Cardiac muscle cell (in vitro differentiated cells and primary cell): ENCODE results near the gene ZNF44. TPM values are rescaled to one million over a fixed set of nuclear protein-coding genes. Genes with fewer than 3 reads are reported as not detected.
A peak's percentile ranks its signal among the peaks of the same experiment; 100 is the strongest.

Experiments
- DNase-seq, 2 donors: peaks; one replicate each; pipeline versions ENCODE4 v3.0.0 to v3.0.0-alpha.2; 2010 to 2017; ENCODE audit warnings: low read depth in 1 of 2, low spot score in 1 of 2
- H3K27ac ChIP-seq: fragments of 200-600 bp; sonication (generic); 2 replicates; pipeline ENCODE4 v1.5.1; 2016
- H3K27me3 ChIP-seq: fragments of 200-600 bp; sonication (generic); 2 replicates; pipeline ENCODE4 v1.6.0; 2016; ENCODE audit warnings: control low read depth
- H3K36me3 ChIP-seq: fragments of 200-600 bp; sonication (generic); 2 replicates; pipeline ENCODE4 v1.5.1; 2016; ENCODE audit warnings: control low read depth
- H3K4me1 ChIP-seq: fragments of 200-600 bp; sonication (generic); 2 replicates; pipeline ENCODE4 v1.8.1; 2017; ENCODE audit warnings: low read depth, mild to moderate bottlenecking, mixed run types
- H3K4me3 ChIP-seq: fragments of 200-600 bp; sonication (generic); 2 replicates; pipeline ENCODE4 v1.5.1; 2016; ENCODE audit warnings: mild to moderate bottlenecking
- H3K9me3 ChIP-seq: fragments of 200-600 bp; sonication (generic); 2 replicates; pipeline ENCODE4 v1.5.1; 2017; ENCODE audit warnings: low read depth, mild to moderate bottlenecking, control low read depth
- polyA plus RNA-seq: library from polyadenylated mRNA; unstranded; fragments of >200 nt; fragmentation: Nextera tagmentation; extraction: Ambion mirVana; gene quantifications from 2 replicates; pipeline ENCODE4 v1.2.1, GENCODE V29; 2016
- total RNA-seq: library from RNA; depleted of rRNA; stranded (reverse); fragments of >200 nt; gene quantifications from 2 replicates; pipeline ENCODE4 v1.2.3, GENCODE V29; 2016
- TF ChIP-seq, protein P1 (sequence below): IDR thresholded peaks from 2 replicates; pipeline ENCODE4 v1.5.1; 2012; ENCODE audit warnings: low read depth, mild to moderate bottlenecking, low read length

The ZNF44 gene
- total and polyA plus RNA-seq, 2 experiments from 2014 or later = 10.9 to 12.5 TPM

DNA sequence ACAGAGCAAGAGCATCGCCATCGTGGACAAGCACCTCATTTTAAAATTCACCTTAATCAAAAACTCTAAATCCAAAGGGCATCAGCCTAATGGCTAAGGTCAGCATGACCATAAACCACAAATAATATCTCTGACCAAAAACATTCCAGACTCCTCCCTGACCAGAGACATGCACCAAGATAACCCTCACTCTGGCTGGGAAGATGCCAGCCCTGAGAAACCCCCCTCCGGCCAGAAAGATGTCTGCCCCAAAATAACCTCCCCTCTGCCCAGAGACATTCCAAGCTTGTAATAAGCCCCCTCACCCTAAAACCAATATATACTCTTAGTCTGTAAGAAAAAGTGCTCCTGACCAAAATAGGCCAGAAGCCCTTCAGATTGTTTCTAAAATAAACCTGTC lies 61.7 kb downstream of the ZNF44 start:
- H3K4me3 ChIP-seq = no peak overlapping the region
- H3K27ac ChIP-seq = no peak overlapping the region
- peaks cover 17% of the 10 kb centered on the region for H3K36me3 ChIP-seq
- TF ChIP-seq, protein P1, sequence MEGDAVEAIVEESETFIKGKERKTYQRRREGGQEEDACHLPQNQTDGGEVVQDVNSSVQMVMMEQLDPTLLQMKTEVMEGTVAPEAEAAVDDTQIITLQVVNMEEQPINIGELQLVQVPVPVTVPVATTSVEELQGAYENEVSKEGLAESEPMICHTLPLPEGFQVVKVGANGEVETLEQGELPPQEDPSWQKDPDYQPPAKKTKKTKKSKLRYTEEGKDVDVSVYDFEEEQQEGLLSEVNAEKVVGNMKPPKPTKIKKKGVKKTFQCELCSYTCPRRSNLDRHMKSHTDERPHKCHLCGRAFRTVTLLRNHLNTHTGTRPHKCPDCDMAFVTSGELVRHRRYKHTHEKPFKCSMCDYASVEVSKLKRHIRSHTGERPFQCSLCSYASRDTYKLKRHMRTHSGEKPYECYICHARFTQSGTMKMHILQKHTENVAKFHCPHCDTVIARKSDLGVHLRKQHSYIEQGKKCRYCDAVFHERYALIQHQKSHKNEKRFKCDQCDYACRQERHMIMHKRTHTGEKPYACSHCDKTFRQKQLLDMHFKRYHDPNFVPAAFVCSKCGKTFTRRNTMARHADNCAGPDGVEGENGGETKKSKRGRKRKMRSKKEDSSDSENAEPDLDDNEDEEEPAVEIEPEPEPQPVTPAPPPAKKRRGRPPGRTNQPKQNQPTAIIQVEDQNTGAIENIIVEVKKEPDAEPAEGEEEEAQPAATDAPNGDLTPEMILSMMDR = no peak
- no peaks in the 10 kb centered on the region for H3K9me3 ChIP-seq
- no peak for DNase-seq
- no peaks in the 10 kb centered on the region for H3K27me3 ChIP-seq
- H3K4me1 ChIP-seq = no peaks in the 10 kb centered on the region

DNA sequence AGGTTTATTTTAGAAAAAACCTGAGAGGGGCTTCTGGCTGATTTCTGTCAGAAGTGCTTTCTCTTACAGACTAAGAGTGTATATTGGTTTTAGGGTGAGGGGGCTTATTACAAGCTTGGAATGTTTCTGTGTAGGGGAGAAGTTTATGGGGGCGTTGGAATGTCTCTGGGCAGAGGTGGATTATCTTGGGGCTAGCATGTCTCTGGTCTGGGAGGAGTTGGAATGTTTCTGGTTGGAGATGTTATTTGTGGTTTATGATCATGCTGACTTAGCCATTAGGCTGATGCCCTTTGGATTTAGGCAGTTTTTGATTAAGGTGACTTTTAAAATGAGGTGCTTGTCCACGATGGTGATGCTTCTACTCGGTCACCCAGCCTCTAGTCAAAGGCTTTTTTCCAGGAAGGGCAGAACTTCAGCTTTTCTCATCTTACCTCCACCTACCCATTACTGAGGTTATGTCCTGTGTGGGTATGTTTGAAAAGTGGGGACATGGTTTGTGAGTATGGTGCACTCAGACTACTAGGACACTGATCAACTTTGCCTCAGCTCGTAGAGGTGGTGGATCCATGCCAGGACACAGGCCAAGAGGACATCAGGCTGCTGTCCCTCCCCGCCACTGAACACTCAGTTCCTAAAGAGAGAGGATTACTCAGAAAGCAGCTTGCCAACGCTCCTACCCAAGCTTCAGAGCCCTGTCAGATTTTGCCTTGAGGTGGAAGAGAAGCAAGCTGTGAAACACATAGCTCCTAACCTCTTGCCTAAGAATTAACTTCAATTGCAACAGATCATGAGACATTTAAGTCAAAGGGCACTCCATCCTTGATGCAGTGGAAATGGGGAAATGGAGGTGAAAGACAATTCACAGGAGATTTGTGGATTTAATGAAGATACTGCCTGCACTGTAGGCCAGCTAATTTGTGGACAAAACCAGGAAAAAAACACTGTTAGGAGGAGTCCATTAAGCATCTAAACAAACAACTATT lies 63.6 kb downstream of the ZNF44 start:
- H3K4me3 ChIP-seq = no peak overlapping the region
- H3K36me3 ChIP-seq = peaks cover 20% of the 10 kb centered on the region
- no peaks in the 10 kb centered on the region for H3K9me3 ChIP-seq
- no peaks in the 10 kb centered on the region for H3K4me1 ChIP-seq
- TF ChIP-seq, protein P1 = no peak
- no peaks in the 10 kb centered on the region for H3K27me3 ChIP-seq
- no peak overlapping the region for H3K27ac ChIP-seq
- peak in 1 of 2 donors; percentile 3 for DNase-seq

DNA sequence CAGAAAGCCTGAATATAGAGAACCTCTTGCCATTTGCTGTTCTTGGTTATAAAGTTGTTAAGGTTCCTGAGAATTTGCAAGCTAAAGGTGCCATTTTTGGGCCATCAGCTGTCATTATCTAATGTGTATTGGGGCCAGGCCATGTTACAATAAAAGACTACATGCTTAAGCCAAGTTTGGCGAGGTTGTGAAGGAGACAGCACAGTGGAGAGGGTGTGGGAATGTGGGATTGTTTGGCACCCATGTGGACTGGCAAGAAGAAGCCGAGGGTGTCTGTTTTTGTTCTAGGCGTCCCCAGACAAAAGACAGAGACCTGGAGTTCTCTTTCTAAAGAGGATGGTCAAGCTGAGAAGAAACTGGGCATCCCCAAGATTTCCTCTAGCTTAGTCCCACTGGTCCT lies 64.7 kb downstream of the ZNF44 start:
- H3K36me3 ChIP-seq = peaks cover 25% of the 10 kb centered on the region
- H3K4me3 ChIP-seq = no peak overlapping the region
- no peaks in the 10 kb centered on the region for H3K9me3 ChIP-seq
- TF ChIP-seq, protein P1 = no peak
- no peaks in the 10 kb centered on the region for H3K27me3 ChIP-seq
- DNase-seq = no peak
- H3K27ac ChIP-seq = no peak overlapping the region
- H3K4me1 ChIP-seq = no peaks in the 10 kb centered on the region

DNA sequence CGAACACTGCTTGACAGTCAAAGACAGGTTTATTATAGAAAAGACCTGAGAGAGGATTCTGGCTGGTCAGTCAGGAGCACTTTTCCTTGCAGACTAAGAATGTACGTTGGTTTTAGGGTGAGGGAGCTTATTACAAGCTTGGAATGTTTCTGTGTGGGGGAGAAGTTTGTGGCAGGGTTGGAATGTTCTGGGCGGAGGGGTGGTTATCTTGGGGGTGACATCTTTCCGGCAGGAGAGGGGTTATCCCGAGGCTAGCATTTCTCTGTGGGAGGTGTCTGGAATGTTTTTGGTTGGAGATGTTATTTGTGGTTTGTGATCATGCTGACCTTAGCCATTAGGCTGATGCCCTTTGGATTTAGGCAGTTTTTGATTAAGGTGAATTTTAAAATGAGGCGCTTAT lies 70.0 kb downstream of the ZNF44 start:
- H3K4me3 ChIP-seq = no peak overlapping the region
- H3K36me3 ChIP-seq = peaks cover 17% of the 10 kb centered on the region
- no peak overlapping the region for H3K27ac ChIP-seq
- H3K9me3 ChIP-seq = no peaks in the 10 kb centered on the region
- no peaks in the 10 kb centered on the region for H3K4me1 ChIP-seq
- peak in 1 of 2 donors; percentile 11 for DNase-seq
- no peaks in the 10 kb centered on the region for H3K27me3 ChIP-seq
- TF ChIP-seq, protein P1 = no peak

DNA sequence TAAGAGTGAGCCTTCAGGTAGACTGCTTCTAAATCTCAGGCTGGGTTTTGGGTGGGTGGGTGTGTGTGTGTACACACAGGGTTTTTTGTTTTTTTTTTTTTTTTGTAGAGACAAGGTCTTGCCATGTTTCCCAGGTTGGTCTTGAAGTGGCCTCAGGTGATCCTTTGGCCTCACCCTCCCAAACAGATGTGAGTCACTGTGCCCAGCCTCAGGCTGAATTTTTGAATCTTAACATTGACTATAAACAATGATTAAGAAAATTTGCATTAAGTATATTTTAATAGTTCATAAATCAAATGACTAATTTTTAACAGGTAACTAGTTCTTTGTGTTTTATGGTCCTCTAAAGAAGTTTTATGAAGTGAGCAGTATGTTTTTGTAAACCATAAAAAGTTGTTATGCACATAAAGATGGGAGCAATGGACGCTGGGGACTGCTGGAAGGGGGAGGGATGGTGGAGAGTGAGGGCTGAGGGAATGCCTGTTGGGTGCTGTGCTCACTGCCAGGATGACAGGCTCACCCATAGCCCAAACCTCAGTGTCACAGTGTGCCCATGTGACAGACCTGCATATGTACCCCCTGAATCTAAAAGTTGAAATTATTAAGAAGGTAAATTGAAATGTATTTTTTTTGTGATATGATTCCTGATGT lies 71.6 kb downstream of the ZNF44 start:
- Histone ChIP-seq H3K36me3 (peaks cover 14% of the 10 kb centered on the region), H3K27ac (no peak overlapping the region), H3K4me1 (no peaks in the 10 kb centered on the region), H3K4me3 (no peak overlapping the region), H3K27me3 (no peaks in the 10 kb centered on the region), H3K9me3 (no peaks in the 10 kb centered on the region)
- DNase-seq = no peak
- TF ChIP-seq, protein P1 = no peak

Other genes starting within 250 kb of the ZNF44 start
- gene ZNF878, start 241.9 kb downstream of the ZNF44 start, total RNA-seq = 0.39 TPM in 1 of 2 replicates, not detected in the other
- 1.0 TPM in 1 of 2 replicates, not detected in the other for gene ZNF878, start 241.9 kb downstream of the ZNF44 start, polyA plus RNA-seq
- gene ZNF844, start 230.2 kb downstream of the ZNF44 start, total RNA-seq = 9.3 and 14.6 TPM in 2 replicates
- 5.8 and 9.1 TPM in 2 replicates for gene ZNF844, start 230.2 kb downstream of the ZNF44 start, polyA plus RNA-seq
- gene ZNF20, start 154.5 kb downstream of the ZNF44 start, total RNA-seq = 6.2 and 7.2 TPM in 2 replicates
- 2.8 and 3.8 TPM in 2 replicates for gene ZNF20, start 154.5 kb downstream of the ZNF44 start, polyA plus RNA-seq
- gene ZNF625, start 138.1 kb downstream of the ZNF44 start, total RNA-seq = 11.5 and 20.6 TPM in 2 replicates
- gene ZNF625, start 138.1 kb downstream of the ZNF44 start, polyA plus RNA-seq = 3.7 and 10.2 TPM in 2 replicates
- 5.2 and 22.5 TPM in 2 replicates for gene ZNF136, start 131.8 kb downstream of the ZNF44 start, total RNA-seq
- 3.9 and 7.9 TPM in 2 replicates for gene ZNF136, start 131.8 kb downstream of the ZNF44 start, polyA plus RNA-seq
- gene ZNF563, start 38.8 kb upstream of the ZNF44 start, total RNA-seq = 3.2 and 7.7 TPM in 2 replicates
- 5.0 and 5.7 TPM in 2 replicates for gene ZNF563, start 38.8 kb upstream of the ZNF44 start, polyA plus RNA-seq
- gene ZNF442, start 70.8 kb upstream of the ZNF44 start, total RNA-seq = 2.7 and 3.6 TPM in 2 replicates
- 3.4 and 4.1 TPM in 2 replicates for gene ZNF442, start 70.8 kb upstream of the ZNF44 start, polyA plus RNA-seq
- gene ZNF799, start 106.4 kb upstream of the ZNF44 start, total RNA-seq = 2.3 and 3.9 TPM in 2 replicates
- gene ZNF799, start 106.4 kb upstream of the ZNF44 start, polyA plus RNA-seq = 1.8 and 4.1 TPM in 2 replicates
- gene ZNF443, start 146.1 kb upstream of the ZNF44 start, total RNA-seq = 3.0 and 4.1 TPM in 2 replicates
- 3.8 and 4.1 TPM in 2 replicates for gene ZNF443, start 146.1 kb upstream of the ZNF44 start, polyA plus RNA-seq
- gene ZNF709, start 189.9 kb upstream of the ZNF44 start, total RNA-seq = 3.6 and 8.2 TPM in 2 replicates
- gene ZNF709, start 189.9 kb upstream of the ZNF44 start, polyA plus RNA-seq = 2.4 and 3.9 TPM in 2 replicates